22Rv1 (cell line): ENCODE measurements around the gene DNAJC25.

Experiments used
- H3K27ac ChIP-seq: fragments of 450-650 bp; 2 replicates; pipeline ENCODE4 v1.5.1; 2017
- CTCF ChIP-seq: fragments of 450-650 bp; IDR thresholded peaks from 2 replicates; pipeline ENCODE4 v1.5.1; 2017; ENCODE audit warnings: mild to moderate bottlenecking
- ZFX ChIP-seq: fragments of 450-650 bp; IDR thresholded peaks from 2 replicates; pipeline ENCODE4 v1.6.1; 2017; ENCODE audit warnings: antibody characterized with exemption, borderline replicate concordance

Gene DNAJC25

DNA sequence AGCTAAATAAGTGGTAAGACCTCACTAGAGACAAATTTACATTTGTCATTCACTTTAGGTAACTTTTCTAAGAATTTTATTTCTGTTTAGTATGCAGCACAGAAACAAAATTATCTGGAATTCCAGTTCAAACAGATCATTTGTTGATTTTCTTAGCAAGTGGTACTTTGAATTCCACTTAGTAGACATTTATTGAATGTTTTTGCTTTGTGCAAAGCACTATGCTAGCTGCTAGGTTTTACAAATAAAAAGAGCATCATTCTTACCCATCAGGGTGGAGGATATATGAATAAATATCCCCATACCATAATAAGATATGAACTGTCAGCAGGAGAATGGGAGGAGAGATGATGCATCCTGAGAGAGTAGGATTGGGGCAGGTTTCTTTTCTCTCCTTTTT lies 65.7 kb downstream of the DNAJC25 start:
- TF ChIP-seq CTCF (no peak), ZFX (no peak)
- H3K27ac ChIP-seq = no peak overlapping the region

GRCh38 chr9:111700776-111701175 lies 69.6 kb downstream of the DNAJC25 start:
- TF ChIP-seq ZFX = no peak
- TF ChIP-seq CTCF = no peak
- no peak overlapping the region for H3K27ac ChIP-seq
